ENCODE results near the gene DHCR24. TPM values are rescaled to one million over a fixed set of nuclear protein-coding genes. Genes with fewer than 3 reads are reported as not detected.

The DHCR24 gene
- total RNA-seq, 6 experiments from 2014 or later: 39.3 to 88.4 (median 74.8) TPM

- peaks cover 7% of the 10 kb centered on the region for H3K4me1 Mint-ChIP-seq (ENCODE audit: low read depth)
Measured at GRCh38 chr1:54894271-54894670, 7.3 kb upstream of the DHCR24 start.

GRCh38 chr1:54892586-54892985 is 5.6 kb upstream of the DHCR24 start:
- Mint-ChIP-seq H3K36me3 (ENCODE audit: low read depth) (no peaks in the 10 kb centered on the region), H3K27ac (no peak overlapping the region), H3K4me1 (ENCODE audit: low read depth) (peaks cover 17% of the 10 kb centered on the region), H3K4me3 (no peak overlapping the region), H3K9me3 (no peaks in the 10 kb centered on the region), H3K27me3 (ENCODE audit: insufficient read depth) (no peaks in the 10 kb centered on the region; the same call in none of the 2 replicates)
- no peak for TF ChIP-seq CTCF (IDR thresholded peaks at IDR 0.05)
- DNase-seq: no peak

More at GRCh38 chr1:54894271-54894670, 7.3 kb upstream of the DHCR24 start:
- DNase-seq: no peak
- Mint-ChIP-seq H3K27ac (no peak overlapping the region), H3K9me3 (no peaks in the 10 kb centered on the region), H3K27me3 (ENCODE audit: insufficient read depth) (no peaks in the 10 kb centered on the region; the same call in 1 of the 2 replicates), H3K4me3 (no peak overlapping the region), H3K36me3 (ENCODE audit: low read depth) (no peaks in the 10 kb centered on the region)
- no peak for TF ChIP-seq CTCF (IDR thresholded peaks at IDR 0.05)

- DNase-seq: no peak
- Mint-ChIP-seq H3K27me3 (ENCODE audit: insufficient read depth) (peaks cover 3% of the 10 kb centered on the region), H3K4me3 (no peak overlapping the region), H3K36me3 (ENCODE audit: low read depth) (no peaks in the 10 kb centered on the region), H3K9me3 (no peaks in the 10 kb centered on the region), H3K4me1 (ENCODE audit: low read depth) (peaks cover 39% of the 10 kb centered on the region), H3K27ac (no peak overlapping the region)
- no peak for TF ChIP-seq CTCF (IDR thresholded peaks at IDR 0.05)
Measured at GRCh38 chr1:54889132-54889725, 2.2 kb upstream of the DHCR24 start.

GRCh38 chr1:54888080-54888733 is 1.2 kb upstream of the DHCR24 start:
- peaks cover 3% of the 10 kb centered on the region for H3K27me3 Mint-ChIP-seq (ENCODE audit: insufficient read depth)

DNA sequence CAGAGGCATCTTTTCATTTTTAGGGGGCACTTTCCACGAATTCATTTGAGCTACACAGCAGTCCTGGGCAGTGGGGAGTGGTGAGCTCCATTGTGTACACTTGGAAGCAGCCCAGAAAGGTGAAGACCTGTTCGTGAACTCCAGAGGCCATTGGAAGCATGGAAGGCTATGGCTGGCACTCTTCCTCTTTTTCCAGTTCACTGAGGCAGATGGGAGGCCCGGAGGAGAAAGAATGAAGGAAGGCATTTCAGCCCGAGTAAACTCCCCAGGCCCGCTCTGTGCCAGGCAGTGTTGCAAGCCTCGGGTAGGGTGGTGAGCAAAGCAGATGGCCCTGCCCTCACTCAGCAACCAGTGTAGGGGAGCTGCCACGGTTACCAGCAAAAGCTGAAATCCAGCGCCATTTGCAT is 673 bp upstream of the DHCR24 start:
- Mint-ChIP-seq H3K27ac (peak overlapping the region; percentile 5; the same call in 1 of the 2 replicates), H3K4me3 (peak overlapping the region; percentile 96), H3K4me1 (ENCODE audit: low read depth) (peaks cover 52% of the 10 kb centered on the region), H3K27me3 (ENCODE audit: insufficient read depth) (peaks cover 3% of the 10 kb centered on the region), H3K9me3 (no peaks in the 10 kb centered on the region), H3K36me3 (ENCODE audit: low read depth) (peaks cover 7% of the 10 kb centered on the region)
- DNase-seq: no peak
- no peak for TF ChIP-seq CTCF (IDR thresholded peaks at IDR 0.05)

More at GRCh38 chr1:54888080-54888733, 1.2 kb upstream of the DHCR24 start:
- no peaks in the 10 kb centered on the region for H3K9me3 Mint-ChIP-seq
- no peak for DNase-seq
- peaks cover 47% of the 10 kb centered on the region for H3K4me1 Mint-ChIP-seq (ENCODE audit: low read depth)
- H3K36me3 Mint-ChIP-seq (ENCODE audit: low read depth): 0 out of 2 replicates have a peak, but pooled peaks cover 4% of the 10 kb centered on the region
- no peak overlapping the region for H3K27ac Mint-ChIP-seq
- peak overlapping the region; percentile 96 for H3K4me3 Mint-ChIP-seq
- TF ChIP-seq CTCF (IDR thresholded peaks at IDR 0.05): no peak
